Fibroblast of lung (primary cell): Measurements from ENCODE around the gene RNF25. TPM values are rescaled to one million over a fixed set of nuclear protein-coding genes. Genes with fewer than 3 reads are reported as not detected.

ENCODE experiments used
- DNase-seq, 2 donors: peaks; one replicate each; pipeline versions ENCODE4 v3.0.0 to v3.0.0-alpha.2; 2010; ENCODE audit warnings: low read depth in 2 of 2
- H2AFZ ChIP-seq: 2 replicates; pipeline ENCODE4 v1.5.1; 2012; ENCODE audit warnings: low read length, control low read depth, inconsistent platforms
- H3K27ac ChIP-seq: 2 replicates; pipeline ENCODE4 v1.5.1; 2011; ENCODE audit warnings: low read length, control low read depth; ENCODE audit not compliant: insufficient read depth
- H3K27me3 ChIP-seq: 2 replicates; pipeline ENCODE4 v1.5.1; 2011; ENCODE audit warnings: mild to moderate bottlenecking, low read length; ENCODE audit not compliant: control insufficient read depth, insufficient read depth
- H3K36me3 ChIP-seq: 2 replicates; pipeline ENCODE4 v1.5.1; 2011; ENCODE audit warnings: low read length; ENCODE audit not compliant: control insufficient read depth, insufficient read depth
- H3K4me1 ChIP-seq: 2 replicates; pipeline ENCODE4 v1.5.1; 2011; ENCODE audit warnings: low read length; ENCODE audit not compliant: control insufficient read depth, insufficient read depth; ENCODE audit errors: extremely low read depth
- H3K4me2 ChIP-seq: 2 replicates; pipeline ENCODE4 v1.5.1; 2011; ENCODE audit warnings: low read length, control low read depth; ENCODE audit not compliant: insufficient read depth; ENCODE audit errors: extremely low read depth
- H3K4me3 ChIP-seq, 4 experiments: fragments of 200-600 bp in 1 of 4; sonication (generic) in 1 of 4; replicated peaks in 1 of 4; 2 replicates each; pipeline ENCODE4 v1.5.1; 2011 to 2016; ENCODE audit warnings: low read length in 4 of 4, low read depth in 3 of 4, mild to moderate bottlenecking in 3 of 4, control low read depth in 2 of 4, inconsistent platforms in 1 of 4, mixed read lengths in 1 of 4; ENCODE audit not compliant: insufficient read depth in 1 of 4; ENCODE audit errors: control extremely low read depth in 1 of 4
- H3K79me2 ChIP-seq: 2 replicates; pipeline ENCODE4 v1.5.1; 2012; ENCODE audit warnings: mild to moderate bottlenecking, low read length, inconsistent platforms; ENCODE audit not compliant: control insufficient read depth, insufficient read depth
- H3K9ac ChIP-seq: 2 replicates; pipeline ENCODE4 v1.5.1; 2011; ENCODE audit warnings: mild to moderate bottlenecking, low read length, control low read depth; ENCODE audit not compliant: insufficient read depth
- H3K9me3 ChIP-seq: 2 replicates; pipeline ENCODE4 v1.5.1; 2012; ENCODE audit warnings: low read depth, low read length; ENCODE audit not compliant: control insufficient read depth, insufficient read depth
- H4K20me1 ChIP-seq: 2 replicates; pipeline ENCODE4 v1.5.1; 2011; ENCODE audit warnings: low read length; ENCODE audit not compliant: control insufficient read depth, insufficient read depth; ENCODE audit errors: extremely low read depth
- CTCF ChIP-seq, 2 donors: IDR thresholded peaks in 1 of 2; conservative IDR thresholded peaks in 1 of 2; 1 replicate in 1 of 2; 2 replicates in 1 of 2; pipeline ENCODE4 v1.5.1; 2011 to 2012; ENCODE audit warnings: low read length in 2 of 2, control low read depth in 1 of 2, inconsistent platforms in 1 of 2, low read depth in 1 of 2, mild to moderate bottlenecking in 1 of 2
- EZH2 ChIP-seq: IDR thresholded peaks from 2 replicates; pipeline ENCODE4 v1.5.1; 2012; ENCODE audit warnings: low read length, control low read depth, mild to moderate bottlenecking; ENCODE audit errors: missing control alignments
- polyA plus RNA-seq, 2 donors: library from polyadenylated mRNA; depleted of rRNA in 1 of 2; stranded (reverse) in 1 of 2; unstranded in 1 of 2; fragments of >200 nt; gene quantifications; 2 replicates each; pipeline ENCODE4 v1.2.1, GENCODE V29; 2011 to 2012; ENCODE audit warnings: missing spikeins in 1 of 2
- total RNA-seq: library from RNA; depleted of rRNA; stranded (reverse); fragments of >200 nt; gene quantifications from 2 replicates; pipeline ENCODE4 v1.2.1, GENCODE V29; 2014

Gene RNF25
- total and polyA plus RNA-seq, 2 donors (not counting 1 experiment from before 2014, with no cell fraction given): 39.1 to 42.1 TPM

GRCh38 chr2:218710687-218711549, 39.1 kb upstream of the RNF25 start, which contains the start of gene TTLL4:
TTLL4 (plus strand) TSS chr2:218710835; CDS start chr2:218737677, 26,842 bp downstream.
- Histone ChIP-seq H2AFZ (peak within 1 kb of the TSS; percentile 88), H3K4me3 (peak within 1 kb of the TSS; percentile 67 to 89 (median 78))

GRCh38 chr2:218710334-218710686, 38.5 kb upstream of the RNF25 start:
- H2AFZ ChIP-seq: peak overlapping the region; percentile 82
- no peak overlapping the region for H3K9ac ChIP-seq
- H3K27me3 ChIP-seq: no peaks in the 10 kb centered on the region
- DNase-seq: no peak
- no peaks in the 10 kb centered on the region for H3K36me3 ChIP-seq
- no peaks in the 10 kb centered on the region for H4K20me1 ChIP-seq
- H3K9me3 ChIP-seq: no peaks in the 10 kb centered on the region
- H3K79me2 ChIP-seq: peaks cover 31% of the 10 kb centered on the region
- H3K4me3 ChIP-seq: peak overlapping the region; percentile 26 to 78 (median 58)
- peak overlapping the region; percentile 72 for H3K4me2 ChIP-seq
- H3K4me1 ChIP-seq: no peaks in the 10 kb centered on the region
- no peak for TF ChIP-seq CTCF (conservative IDR thresholded peaks at IDR 0.05 in 1 of 2, IDR thresholded peaks at IDR 0.05 in 1 of 2; ENCODE audit: low read depth in 1 of 2, low read length in 2 of 2)
- no peak for TF ChIP-seq EZH2
- H3K27ac ChIP-seq: no peak overlapping the region

More at GRCh38 chr2:218710687-218711549, 39.1 kb upstream of the RNF25 start, which contains the start of gene TTLL4:
- Histone ChIP-seq H3K9ac (peak within 1 kb of the TSS; percentile 92), H3K79me2 (peaks cover 33% of the 10 kb centered on the region), H3K27me3 (no peaks in the 10 kb centered on the region), H4K20me1 (no peaks in the 10 kb centered on the region), H3K27ac (peak within 1 kb of the TSS; percentile 93), H3K4me2 (peak within 1 kb of the TSS; percentile 76), H3K36me3 (no peaks in the 10 kb centered on the region), H3K9me3 (no peaks in the 10 kb centered on the region), H3K4me1 (peaks cover 2% of the 10 kb centered on the region)
- DNase-seq: peak; percentile 91 to 95
- TF ChIP-seq CTCF (conservative IDR thresholded peaks at IDR 0.05 in 1 of 2, IDR thresholded peaks at IDR 0.05 in 1 of 2; ENCODE audit: low read depth in 1 of 2, low read length in 2 of 2) (peak; percentile 48 to 62), EZH2 (no peak)

- no peaks in the 10 kb centered on the region for H3K4me1 ChIP-seq
- no peaks in the 10 kb centered on the region for H4K20me1 ChIP-seq
- no peak overlapping the region for H3K9ac ChIP-seq
- H3K27ac ChIP-seq: no peak overlapping the region
- peaks cover 28% of the 10 kb centered on the region for H3K79me2 ChIP-seq
- no peak for DNase-seq
- H3K4me3 ChIP-seq: peak overlapping the region in 1 of 4 experiments; percentile 78
- no peaks in the 10 kb centered on the region for H3K9me3 ChIP-seq
- H3K27me3 ChIP-seq: no peaks in the 10 kb centered on the region
- no peaks in the 10 kb centered on the region for H3K36me3 ChIP-seq
- TF ChIP-seq CTCF (conservative IDR thresholded peaks at IDR 0.05 in 1 of 2, IDR thresholded peaks at IDR 0.05 in 1 of 2; ENCODE audit: low read depth in 1 of 2, low read length in 2 of 2) (no peak), EZH2 (no peak)
- peak overlapping the region; percentile 82 for H2AFZ ChIP-seq
- H3K4me2 ChIP-seq: no peak overlapping the region
These were observed 38.1 kb upstream of the RNF25 start for GRCh38 chr2:218709908-218710307.
